22Rv1 (cell line): Measurements from ENCODE around the gene PTPRG.

Source experiments
- CTCF ChIP-seq: fragments of 450-650 bp; IDR thresholded peaks from 2 replicates; pipeline ENCODE4 v1.5.1; 2017; ENCODE audit warnings: mild to moderate bottlenecking
- ZFX ChIP-seq: fragments of 450-650 bp; IDR thresholded peaks from 2 replicates; pipeline ENCODE4 v1.6.1; 2017; ENCODE audit warnings: antibody characterized with exemption, borderline replicate concordance

- TF ChIP-seq CTCF, result no peak
- TF ChIP-seq ZFX, result no peak
Measured at GRCh38 chr3:62096521-62096920, 535.1 kb downstream of the PTPRG start.
